Upper lobe of right lung (tissue), 1 donor: ENCODE data around the gene EIF4G1. TPM values are rescaled to one million over a fixed set of nuclear protein-coding genes. Genes with fewer than 3 reads are reported as not detected.

Experiments
- ATAC-seq: fragments of 200-7000 bp; cut with Tn5 transposase; one replicate; pipeline ENCODE4 v1.9.1; 2020; ENCODE audit warnings: mild to moderate bottlenecking, moderate library complexity
- DNase-seq: peaks from one replicate; pipeline ENCODE4 v3.0.0-alpha.2; 2020
- H3K27ac ChIP-seq: fragments of 200-600 bp; one replicate; pipeline ENCODE4 v1.8.0; 2022
- H3K27me3 ChIP-seq: fragments of 200-600 bp; one replicate; pipeline ENCODE4 v1.8.0; 2022; ENCODE audit warnings: mild to moderate bottlenecking
- H3K36me3 ChIP-seq: fragments of 200-600 bp; one replicate; pipeline ENCODE4 v1.8.0; 2022
- H3K4me1 ChIP-seq: fragments of 200-600 bp; one replicate; pipeline ENCODE4 v1.8.0; 2022
- H3K4me3 ChIP-seq: fragments of 200-600 bp; one replicate; pipeline ENCODE4 v1.8.0; 2022; ENCODE audit warnings: mild to moderate bottlenecking
- H3K9me3 ChIP-seq: fragments of 200-600 bp; one replicate; pipeline ENCODE4 v1.8.0; 2022
- CTCF ChIP-seq: fragments of 200-600 bp; IDR thresholded peaks from one replicate; pipeline ENCODE4 v1.8.0; 2022; ENCODE audit warnings: antibody characterized with exemption
- intact Hi-C: fragments of 100-400 bp; cut with DNase I; formaldehyde crosslinking; loops from one replicate; pipeline ENCODE4 v1.11.0; 2022
- total RNA-seq: library from RNA; stranded (reverse); fragmentation: NEBNext Ultra II Directional; extraction: Animal tissue kit (Norgen Biotek cat#: 25700); gene quantifications from one replicate; pipeline ENCODE4 v1.2.1, GENCODE V29; 2021
- donor health status: DM: no; HTN: yes; CAD: no; lungs with severe emphysema.

Gene EIF4G1
- total RNA-seq, 1 donor from 2014 or later: 295 TPM

- DNase-seq (no peak), ATAC-seq (no peak)
- no peak for TF ChIP-seq CTCF
- Histone ChIP-seq H3K36me3 (no peaks in the 10 kb centered on the region), H3K27me3 (no peaks in the 10 kb centered on the region), H3K27ac (no peak overlapping the region), H3K9me3 (no peaks in the 10 kb centered on the region), H3K4me1 (peaks cover 4% of the 10 kb centered on the region), H3K4me3 (no peak overlapping the region)
- intact Hi-C loops: no loop called here
These were observed 36.2 kb downstream of the EIF4G1 start for GRCh38 chr3:184350618-184351017.

GRCh38 chr3:184351511-184352148 is 37.2 kb downstream of the EIF4G1 start:
- Histone ChIP-seq H3K27me3 (no peaks in the 10 kb centered on the region), H3K4me1 (no peaks in the 10 kb centered on the region), H3K4me3 (no peak overlapping the region), H3K9me3 (no peaks in the 10 kb centered on the region), H3K27ac (no peak overlapping the region), H3K36me3 (no peaks in the 10 kb centered on the region)
- intact Hi-C loops: no loop called here
- no peak for TF ChIP-seq CTCF
- no peak for DNase-seq
- ATAC-seq: no peak

- intact Hi-C loops: no loop called here
- H3K27ac ChIP-seq: no peak overlapping the region
- ATAC-seq: no peak
These were observed 37.9 kb downstream of the EIF4G1 start for GRCh38 chr3:184352149-184352785.

GRCh38 chr3:184352897-184353545 is 38.6 kb downstream of the EIF4G1 start:
- H3K4me3 ChIP-seq: no peak overlapping the region

More at GRCh38 chr3:184352149-184352785, 37.9 kb downstream of the EIF4G1 start:
- H3K9me3 ChIP-seq: no peaks in the 10 kb centered on the region
- H3K4me3 ChIP-seq: no peak overlapping the region
- no peak for TF ChIP-seq CTCF
- H3K4me1 ChIP-seq: no peaks in the 10 kb centered on the region
- H3K27me3 ChIP-seq: no peaks in the 10 kb centered on the region
- no peaks in the 10 kb centered on the region for H3K36me3 ChIP-seq
- no peak for DNase-seq

GRCh38 chr3:184353546-184353941 is 39.1 kb downstream of the EIF4G1 start:
- Histone ChIP-seq H3K4me1 (no peaks in the 10 kb centered on the region), H3K27ac (no peak overlapping the region), H3K27me3 (no peaks in the 10 kb centered on the region), H3K9me3 (no peaks in the 10 kb centered on the region), H3K36me3 (no peaks in the 10 kb centered on the region), H3K4me3 (no peak overlapping the region)
- DNase-seq: no peak
- no peak for TF ChIP-seq CTCF
- ATAC-seq: no peak
- intact Hi-C loops: no loop called here

More at GRCh38 chr3:184352897-184353545, 38.6 kb downstream of the EIF4G1 start:
- intact Hi-C loops: no loop called here
- Histone ChIP-seq H3K4me1 (no peaks in the 10 kb centered on the region), H3K27me3 (no peaks in the 10 kb centered on the region), H3K27ac (no peak overlapping the region), H3K9me3 (no peaks in the 10 kb centered on the region), H3K36me3 (no peaks in the 10 kb centered on the region)
- TF ChIP-seq CTCF: no peak
- ATAC-seq (no peak), DNase-seq (no peak)
